ENCODE measurements around the gene SLC43A3.

Gene SLC43A3

DNA sequence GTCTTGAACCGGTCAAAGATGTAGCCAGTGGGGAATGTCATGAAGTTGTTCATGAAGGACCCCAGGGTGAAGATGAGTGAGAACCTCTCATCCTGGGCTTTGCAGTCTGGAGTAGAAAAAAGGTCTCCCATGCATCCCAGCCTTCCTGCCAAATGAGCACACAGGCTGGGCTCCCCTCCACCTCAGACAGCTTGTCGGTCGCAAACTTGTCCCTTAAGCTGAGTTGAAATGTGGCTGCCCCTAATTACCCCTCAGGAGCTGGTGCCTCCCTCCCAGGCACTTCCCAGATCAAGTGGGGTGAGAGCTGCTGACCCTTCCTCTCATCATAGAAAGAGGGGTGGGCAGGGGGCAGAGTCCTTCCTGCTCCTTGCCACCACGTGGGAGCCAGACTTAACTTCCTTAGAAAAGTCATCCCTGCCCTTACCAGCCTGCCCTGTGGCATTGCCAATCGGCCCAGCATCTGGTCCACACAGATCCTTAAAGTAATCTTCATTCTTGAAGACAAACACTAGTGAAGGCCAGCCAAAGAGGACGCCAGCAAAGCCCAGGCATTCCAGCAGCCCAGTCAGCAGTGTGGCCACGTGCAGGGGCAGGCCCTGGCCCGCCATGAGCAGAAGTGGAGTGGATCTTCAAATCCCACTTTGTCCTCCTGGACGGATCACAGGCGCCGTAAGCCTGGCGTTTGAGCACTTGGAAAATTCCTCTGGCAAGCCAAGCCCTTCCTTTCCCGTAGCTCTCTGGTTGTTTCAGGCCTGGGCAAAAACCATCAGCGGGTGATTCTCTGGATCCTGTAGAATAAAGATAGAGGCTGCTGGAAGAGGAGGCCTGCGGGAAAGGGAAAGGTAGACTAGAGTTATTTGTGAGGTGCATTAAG lies 1.1 kb downstream of the SLC43A3 start:
- no peak for DNase-seq (ENCODE audit: extremely low spot score)
- ChIA-PET POLR2A (interaction anchor here (1.2 to 3.0 kb wide), 2 partner anchors 15 to 19 kb away, joined by 3 to 11 read pairs; no protein-coding TSS in a partner anchor), CTCF (interaction anchor here (0.9 to 18.0 kb wide), 8 partner anchors 19 to 101 kb away, joined by 3 to 160 read pairs (median 4); partner anchors contain the start of gene RTN4RL2)
- TF ChIP-seq, protein P1, sequence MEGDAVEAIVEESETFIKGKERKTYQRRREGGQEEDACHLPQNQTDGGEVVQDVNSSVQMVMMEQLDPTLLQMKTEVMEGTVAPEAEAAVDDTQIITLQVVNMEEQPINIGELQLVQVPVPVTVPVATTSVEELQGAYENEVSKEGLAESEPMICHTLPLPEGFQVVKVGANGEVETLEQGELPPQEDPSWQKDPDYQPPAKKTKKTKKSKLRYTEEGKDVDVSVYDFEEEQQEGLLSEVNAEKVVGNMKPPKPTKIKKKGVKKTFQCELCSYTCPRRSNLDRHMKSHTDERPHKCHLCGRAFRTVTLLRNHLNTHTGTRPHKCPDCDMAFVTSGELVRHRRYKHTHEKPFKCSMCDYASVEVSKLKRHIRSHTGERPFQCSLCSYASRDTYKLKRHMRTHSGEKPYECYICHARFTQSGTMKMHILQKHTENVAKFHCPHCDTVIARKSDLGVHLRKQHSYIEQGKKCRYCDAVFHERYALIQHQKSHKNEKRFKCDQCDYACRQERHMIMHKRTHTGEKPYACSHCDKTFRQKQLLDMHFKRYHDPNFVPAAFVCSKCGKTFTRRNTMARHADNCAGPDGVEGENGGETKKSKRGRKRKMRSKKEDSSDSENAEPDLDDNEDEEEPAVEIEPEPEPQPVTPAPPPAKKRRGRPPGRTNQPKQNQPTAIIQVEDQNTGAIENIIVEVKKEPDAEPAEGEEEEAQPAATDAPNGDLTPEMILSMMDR (IDR thresholded peaks at IDR 0.05; ENCODE audit: control extremely low read depth, extremely low read depth, low read depth, missing control alignments), result no peak

DNA sequence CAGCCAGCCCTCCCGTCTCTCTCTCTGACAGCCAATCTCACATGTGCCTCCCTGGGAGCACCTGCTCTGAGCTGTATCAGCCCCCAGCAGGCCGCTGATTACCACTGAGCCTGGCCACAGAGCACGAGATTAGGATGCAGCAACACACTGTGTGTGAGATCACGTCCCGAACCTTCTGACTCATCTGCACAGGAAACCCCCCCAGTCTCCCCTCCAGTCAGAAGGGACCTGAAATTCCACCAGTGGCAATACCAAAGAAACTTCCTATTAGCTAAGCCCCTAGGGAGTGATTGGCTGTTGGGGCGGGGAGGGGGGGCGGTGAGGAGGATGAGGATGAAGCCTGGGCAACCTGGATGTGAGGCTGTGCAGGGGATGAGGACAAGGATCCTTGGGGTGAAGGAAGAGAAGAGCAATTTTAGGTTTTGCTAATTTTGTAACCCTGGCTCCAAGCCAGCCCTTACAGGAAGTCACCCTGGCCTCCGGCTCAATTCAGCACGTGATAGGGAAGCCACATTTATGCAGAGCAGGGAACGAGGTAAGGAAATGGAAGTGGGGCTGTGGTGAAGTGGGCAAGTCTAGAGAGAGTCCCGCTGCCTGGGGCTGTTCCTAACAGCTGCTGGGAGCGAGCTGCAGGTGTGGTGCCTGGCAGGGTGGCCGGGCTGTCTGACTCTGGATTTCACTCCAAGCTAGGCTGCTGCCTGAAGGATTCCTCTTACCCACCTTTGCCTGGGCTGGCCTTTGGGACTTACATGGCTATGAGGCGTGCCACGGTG lies 1.9 kb downstream of the SLC43A3 start:
- ChIA-PET POLR2A (interaction anchor here (0.6 to 3.0 kb wide), 9 partner anchors 8 to 26 kb away, joined by 3 to 11 read pairs (median 3); no protein-coding TSS in a partner anchor), CTCF (interaction anchor here (0.9 to 18.0 kb wide), 7 partner anchors 20 to 102 kb away, joined by 3 to 160 read pairs (median 5); partner anchors contain the start of gene RTN4RL2)
- TF ChIP-seq, protein P1 (IDR thresholded peaks at IDR 0.05; ENCODE audit: control extremely low read depth, extremely low read depth, low read depth, missing control alignments), result no peak
- peak; percentile 83 for DNase-seq (ENCODE audit: extremely low spot score)

DNA sequence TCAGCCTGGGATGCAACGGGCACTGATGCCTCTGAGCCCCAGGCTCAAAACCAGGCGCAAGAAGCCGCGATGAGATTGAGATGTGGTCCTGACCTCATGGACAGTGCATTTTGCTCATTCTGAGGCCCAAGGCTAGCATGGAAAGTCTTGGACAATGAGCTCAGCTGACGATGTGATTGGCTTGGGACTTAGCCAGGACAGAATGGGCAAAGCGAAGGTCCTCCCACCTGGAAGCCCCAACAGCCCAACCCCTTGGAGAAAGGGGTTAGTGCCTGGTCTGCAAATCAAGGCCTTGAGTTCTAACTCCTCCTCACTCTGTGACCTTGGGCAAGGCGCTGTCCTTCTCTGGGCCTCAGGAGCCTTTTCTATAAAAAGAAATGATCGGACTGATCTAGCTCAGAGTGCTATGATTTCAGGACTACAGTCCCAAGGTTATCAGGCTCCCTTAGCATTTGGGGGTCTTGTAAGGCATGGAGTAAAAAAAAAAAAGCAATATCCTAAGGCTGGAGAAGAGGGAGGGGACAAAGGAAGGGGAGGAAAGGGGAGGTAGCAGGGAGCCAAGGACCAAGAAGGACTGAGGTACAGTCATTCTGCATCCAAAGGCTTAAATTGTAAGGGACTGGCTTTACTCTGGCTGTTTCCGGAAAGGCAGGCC lies 2.7 kb downstream of the SLC43A3 start:
- DNase-seq (ENCODE audit: extremely low spot score), result no peak
- POLR2A ChIA-PET, result interaction anchor here (0.6 to 3.0 kb wide), 8 partner anchors 9 to 25 kb away, joined by 3 to 11 read pairs (median 4); no protein-coding TSS in a partner anchor
- TF ChIP-seq, protein P1 (IDR thresholded peaks at IDR 0.05; ENCODE audit: control extremely low read depth, extremely low read depth, low read depth, missing control alignments), result no peak
- CTCF ChIA-PET, result interaction anchor here (0.9 to 18.0 kb wide), 5 partner anchors 20 to 79 kb away, joined by 3 to 160 read pairs (median 5); partner anchors contain the start of gene RTN4RL2

DNA sequence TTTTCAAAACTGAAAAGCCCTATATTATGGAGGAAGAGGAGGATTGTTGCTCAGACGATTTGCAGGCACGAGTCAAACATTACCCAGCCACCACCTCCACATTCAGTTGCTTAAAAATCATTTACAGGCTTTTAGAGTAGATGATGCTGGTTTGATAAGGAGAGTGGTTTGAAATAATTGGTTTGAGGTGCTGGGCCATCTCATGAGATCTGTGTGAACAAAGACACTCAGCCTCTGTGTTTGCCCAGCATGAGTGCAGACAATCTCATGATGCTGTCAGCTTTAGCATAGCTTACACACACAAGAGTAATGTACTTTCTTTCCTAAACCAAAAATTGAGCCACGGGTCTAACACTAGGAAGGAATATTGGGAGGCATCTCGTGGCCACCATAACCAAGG lies 4.3 kb downstream of the SLC43A3 start:
- ChIA-PET CTCF (interaction anchor here (1.1 to 18.0 kb wide), 4 partner anchors 13 to 77 kb away, joined by 3 to 160 read pairs (median 4); partner anchors contain the start of gene RTN4RL2), POLR2A (interaction anchor here (3.0 kb wide), 1 partner anchor 16 kb away, joined by 11 read pairs; no protein-coding TSS in a partner anchor)
- TF ChIP-seq, protein P1 (IDR thresholded peaks at IDR 0.05; ENCODE audit: control extremely low read depth, extremely low read depth, low read depth, missing control alignments), result no peak
- DNase-seq (ENCODE audit: extremely low spot score), result no peak

DNA sequence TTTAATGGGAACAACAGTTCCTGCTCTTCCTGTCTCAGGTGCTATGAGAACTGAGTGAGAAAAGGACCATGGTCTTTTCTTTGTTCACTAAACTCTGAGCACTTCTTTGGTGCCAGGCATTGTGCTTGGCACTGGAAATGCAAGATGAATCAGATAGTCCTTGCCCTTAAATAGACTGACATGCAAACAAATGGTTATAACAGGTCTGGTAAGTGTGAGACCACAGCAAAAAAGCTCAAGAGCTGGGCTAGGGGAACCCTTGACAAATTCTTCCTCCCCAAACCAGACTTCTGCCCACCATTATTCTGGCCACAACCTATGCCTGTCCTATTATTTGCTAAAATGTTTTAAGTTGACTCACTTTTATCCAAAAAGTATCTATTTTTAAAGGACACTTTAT lies 5.1 kb downstream of the SLC43A3 start:
- TF ChIP-seq, protein P1 (IDR thresholded peaks at IDR 0.05; ENCODE audit: control extremely low read depth, extremely low read depth, low read depth, missing control alignments), result no peak
- DNase-seq (ENCODE audit: extremely low spot score), result no peak
- POLR2A ChIA-PET, result interaction anchor here (1.0 kb wide), 1 partner anchor 13 kb away, joined by 3 read pairs; no protein-coding TSS in a partner anchor
- CTCF ChIA-PET, result interaction anchor here (1.1 to 18.0 kb wide), 6 partner anchors 9 to 71 kb away, joined by 3 to 160 read pairs (median 4); partner anchors contain the start of gene RTN4RL2

All from GM10248 (cell line).